ENCODE measurements around the gene CDKN2B. TPM values are rescaled to one million over a fixed set of nuclear protein-coding genes. Genes with fewer than 3 reads are reported as not detected.

The CDKN2B gene
- polyA plus RNA-seq, 3 donors = 0.12 to 0.23 (median 0.19) TPM

- no peak for DNase-seq (ENCODE audit: low read depth in 3 of 3, low spot score in 2 of 3)
Measured at GRCh38 chr9:22036866-22037626, 27.9 kb upstream of the CDKN2B start.

DNA sequence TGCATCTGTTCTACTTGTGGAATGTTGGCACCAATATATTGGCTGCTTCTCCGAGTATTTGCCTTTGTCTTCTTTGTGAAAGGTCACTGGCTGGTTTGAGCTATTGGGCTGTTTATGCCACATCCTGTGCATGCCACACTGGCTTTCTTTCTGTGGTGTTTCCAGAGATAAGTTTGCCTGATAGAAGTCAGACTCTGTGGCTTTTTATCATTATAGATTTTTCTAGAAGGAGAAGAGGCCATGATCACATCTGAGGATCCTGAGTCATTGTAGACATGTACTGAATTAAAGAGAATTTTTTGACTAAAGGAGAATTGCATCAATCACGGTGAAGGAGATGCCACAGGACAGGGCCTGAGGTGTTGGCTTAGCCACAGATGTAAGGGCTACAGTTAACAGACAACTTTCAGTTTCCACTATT, 26.5 kb upstream of the CDKN2B start:
- DNase-seq (ENCODE audit: low read depth in 3 of 3, low spot score in 2 of 3) = no peak

- no peak for DNase-seq (ENCODE audit: low read depth in 3 of 3, low spot score in 2 of 3)
Measured at GRCh38 chr9:22033012-22033630, 24.0 kb upstream of the CDKN2B start.

GRCh38 chr9:22031655-22032411, 22.7 kb upstream of the CDKN2B start:
- DNase-seq (ENCODE audit: low read depth in 3 of 3, low spot score in 2 of 3) = no peak

GRCh38 chr9:22030101-22030598, 21.0 kb upstream of the CDKN2B start:
- DNase-seq (ENCODE audit: low read depth in 3 of 3, low spot score in 2 of 3) = no peak

DNA sequence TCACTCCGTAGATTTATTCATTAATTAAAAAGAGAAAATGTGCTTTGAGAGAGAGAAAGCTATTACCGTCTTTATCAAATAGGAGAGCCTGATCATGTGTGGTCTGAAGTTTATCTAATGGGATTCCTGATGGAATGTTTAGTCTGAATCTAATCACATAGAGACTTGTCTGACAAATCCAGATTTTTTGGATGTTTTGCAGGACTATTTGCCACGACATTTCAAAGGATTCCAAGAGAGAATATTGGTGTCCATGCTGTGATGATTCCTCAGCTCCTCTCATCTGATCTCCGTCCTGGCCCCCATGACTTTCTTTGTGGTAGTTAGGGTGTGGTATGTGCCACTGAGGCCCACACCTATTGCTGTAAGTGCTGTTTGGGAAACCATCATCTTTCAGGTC, 20.1 kb upstream of the CDKN2B start:
- no peak for DNase-seq (ENCODE audit: low read depth in 3 of 3, low spot score in 2 of 3)

DNA sequence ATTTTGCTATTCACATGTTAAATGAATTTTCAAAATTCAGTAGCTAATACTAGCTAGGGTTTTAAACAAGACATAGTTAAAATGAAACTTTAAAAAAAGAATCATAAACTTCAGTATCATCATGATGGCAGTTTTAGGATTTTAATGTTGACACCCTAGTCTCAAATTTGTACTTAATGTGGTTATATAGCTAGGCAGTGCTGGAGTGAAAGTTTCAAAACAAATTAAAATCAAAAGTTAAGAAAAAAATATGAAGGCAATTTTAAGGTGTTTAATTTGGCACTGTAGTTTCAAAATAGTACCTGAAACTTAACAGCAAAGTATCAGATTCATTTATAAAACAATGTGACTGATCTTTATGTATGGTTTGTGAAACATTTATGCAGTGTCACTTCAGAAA, 19.3 kb upstream of the CDKN2B start:
- DNase-seq (ENCODE audit: low read depth in 3 of 3, low spot score in 2 of 3) = no peak

- no peak for DNase-seq (ENCODE audit: low read depth in 3 of 3, low spot score in 2 of 3)
Measured at GRCh38 chr9:22026696-22027095, 17.6 kb upstream of the CDKN2B start.

- no peak for DNase-seq (ENCODE audit: low read depth in 3 of 3, low spot score in 2 of 3)
Measured at GRCh38 chr9:22022396-22022795, 13.3 kb upstream of the CDKN2B start.

DNA sequence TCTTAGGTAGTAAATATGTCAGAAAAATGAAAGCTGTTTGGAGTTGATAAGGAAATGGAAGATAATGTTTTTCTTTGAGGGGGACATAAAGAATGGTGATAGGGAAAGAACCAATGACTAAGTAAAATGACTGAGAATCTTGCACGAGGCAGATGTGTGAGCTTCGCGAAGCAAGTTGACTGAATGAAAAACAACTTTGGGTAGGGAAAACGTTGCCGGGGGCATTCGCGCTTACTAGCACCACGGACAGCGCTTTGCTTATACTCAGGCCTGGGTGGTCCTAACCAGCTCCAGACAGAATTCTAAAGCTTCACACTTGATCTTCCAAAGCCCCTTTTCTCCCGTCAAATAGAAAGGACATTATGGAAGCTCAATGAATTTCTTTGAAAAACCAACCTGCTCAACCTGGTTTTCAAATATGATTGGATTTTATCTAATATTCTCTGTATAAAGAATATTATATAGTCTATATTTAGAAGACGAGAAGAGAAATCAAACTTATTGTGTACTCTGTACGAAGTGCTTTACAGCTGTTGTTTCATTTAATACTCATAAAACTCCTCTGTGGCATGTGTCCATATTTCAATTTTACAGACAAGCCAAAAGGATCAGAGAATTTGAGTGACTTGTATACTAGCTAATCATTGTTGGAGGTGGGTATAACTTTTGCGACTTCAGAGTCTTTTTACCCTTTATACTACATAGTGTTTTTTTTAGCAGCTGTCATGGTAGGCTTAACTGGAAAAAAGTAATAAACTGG, 1.9 kb upstream of the CDKN2B start:
- no peak for DNase-seq (ENCODE audit: low read depth in 3 of 3, low spot score in 2 of 3)

GRCh38 chr9:22009506-22009867, 382 bp upstream of the CDKN2B start:
- no peak for DNase-seq (ENCODE audit: low read depth in 3 of 3, low spot score in 2 of 3)

DNA sequence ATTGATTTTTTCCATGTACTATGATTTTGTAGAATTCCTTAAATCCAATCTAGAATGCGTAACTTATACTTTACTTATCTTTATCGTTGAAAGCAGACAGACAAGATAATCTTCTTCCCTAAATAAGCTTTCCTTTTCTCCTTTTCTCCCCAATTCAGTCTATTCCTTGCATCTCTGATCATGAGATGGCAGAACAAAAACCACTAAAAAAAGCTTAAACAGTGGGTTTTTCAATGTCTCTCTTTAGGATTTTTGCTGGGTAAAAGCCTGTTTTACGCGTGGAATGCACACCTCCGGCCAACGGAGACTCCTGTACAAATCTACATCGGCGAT, 755 bp downstream of the CDKN2B start:
- DNase-seq (ENCODE audit: low read depth in 3 of 3, low spot score in 2 of 3) = no peak

DNA sequence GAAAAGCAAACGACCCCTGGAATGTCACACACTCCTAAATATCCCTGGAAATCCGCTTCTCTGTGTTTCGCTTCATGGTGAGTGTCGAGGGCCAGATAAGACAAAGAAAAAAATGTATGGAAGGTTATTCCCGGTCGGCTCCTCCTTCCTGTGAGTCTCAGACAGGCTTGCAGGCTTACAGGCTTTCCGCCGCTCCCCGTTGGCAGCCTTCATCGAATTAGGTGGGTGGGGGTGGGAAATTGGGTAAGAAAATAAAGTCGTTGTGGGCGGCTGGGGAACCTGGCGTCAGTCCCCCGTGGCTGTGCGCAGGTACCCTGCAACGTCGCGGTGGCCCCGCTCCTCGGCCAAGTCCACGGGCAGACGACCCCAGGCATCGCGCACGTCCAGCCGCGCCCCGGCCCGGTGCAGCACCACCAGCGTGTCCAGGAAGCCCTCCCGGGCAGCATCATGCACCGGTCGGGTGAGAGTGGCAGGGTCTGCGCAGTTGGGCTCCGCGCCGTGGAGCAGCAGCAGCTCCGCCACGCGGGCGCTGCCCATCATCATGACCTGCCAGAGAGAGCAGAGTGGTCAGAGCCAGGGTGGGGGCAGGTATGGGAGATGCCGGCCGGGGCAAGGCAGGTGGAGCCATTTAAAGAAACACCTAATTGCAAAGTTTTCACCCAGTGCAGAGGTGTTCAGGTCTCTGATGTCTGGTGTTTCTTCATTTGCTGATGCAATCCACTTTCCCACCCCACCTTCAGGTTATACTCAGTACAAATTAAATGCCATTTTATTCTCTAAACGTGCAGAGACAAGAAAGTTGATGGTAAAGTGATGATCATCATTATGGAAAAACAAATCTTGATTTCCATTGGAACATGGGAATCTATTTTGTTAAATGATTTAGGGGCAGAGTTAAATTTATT, 3.2 kb downstream of the CDKN2B start:
- DNase-seq (ENCODE audit: low read depth in 3 of 3, low spot score in 2 of 3) = no peak

- DNase-seq (ENCODE audit: low read depth in 3 of 3, low spot score in 2 of 3) = no peak
Measured at GRCh38 chr9:22005021-22005701, 3.9 kb downstream of the CDKN2B start.

DNA sequence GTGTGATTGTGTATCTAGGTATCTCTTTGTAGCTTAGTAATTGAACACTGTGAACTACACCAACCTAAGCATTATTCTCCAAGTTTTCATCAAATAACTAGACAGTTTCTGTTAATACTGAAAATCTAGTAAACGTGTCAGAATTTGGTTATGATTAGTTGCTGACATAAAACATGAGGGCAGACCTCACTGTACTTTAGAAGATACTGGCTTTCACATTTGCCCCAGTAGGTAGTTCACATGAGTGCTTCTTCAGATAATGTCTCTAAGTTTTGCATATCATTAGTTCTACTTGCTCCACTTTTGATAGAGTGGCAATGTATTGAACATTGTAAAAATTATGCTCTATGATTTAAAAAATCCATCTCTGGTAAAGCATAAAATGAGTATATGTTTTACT, 7.1 kb downstream of the CDKN2B start:
- DNase-seq (ENCODE audit: low read depth in 3 of 3, low spot score in 2 of 3) = no peak

- DNase-seq (ENCODE audit: low read depth in 3 of 3, low spot score in 2 of 3) = no peak
Measured at GRCh38 chr9:21998026-21998425, 11.1 kb downstream of the CDKN2B start.

DNA sequence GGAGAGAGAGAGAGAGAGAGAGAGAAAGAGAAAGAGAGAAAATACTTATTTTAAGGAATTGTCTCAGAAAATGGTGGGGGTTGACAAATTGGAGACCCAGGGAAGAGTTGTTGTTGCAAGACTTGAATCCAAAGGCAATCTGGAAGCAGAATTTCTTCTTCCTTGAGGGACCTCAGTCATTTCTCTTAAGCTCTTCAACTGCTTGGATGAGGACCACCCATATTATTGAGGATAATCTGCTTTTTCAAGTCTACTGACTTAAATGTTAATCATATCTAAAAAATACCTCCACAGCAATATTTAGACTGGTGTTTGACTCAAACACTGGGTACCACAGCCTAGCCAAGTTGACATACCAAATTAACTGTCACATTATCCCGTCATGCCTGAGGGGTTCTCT, 11.6 kb downstream of the CDKN2B start:
- no peak for DNase-seq (ENCODE audit: low read depth in 3 of 3, low spot score in 2 of 3)

DNA sequence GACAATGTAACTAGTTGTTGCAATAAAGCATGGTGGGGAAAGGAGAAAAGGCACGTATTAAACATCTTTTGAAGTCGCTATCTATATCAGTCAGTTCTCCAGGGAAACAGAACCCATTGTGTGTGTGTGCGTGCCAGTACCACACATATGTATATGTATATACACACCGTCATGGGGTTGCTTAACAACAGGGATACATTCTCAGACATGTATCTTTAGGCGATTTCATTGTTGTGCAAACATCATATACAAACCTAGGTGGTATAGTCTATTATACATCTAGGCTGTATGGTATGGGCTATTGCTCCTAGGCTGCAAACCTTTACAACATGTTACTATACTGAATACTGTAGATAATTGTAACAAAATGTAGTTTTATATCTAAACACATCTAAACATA, 12.2 kb downstream of the CDKN2B start:
- no peak for DNase-seq (ENCODE audit: low read depth in 3 of 3, low spot score in 2 of 3)

GRCh38 chr9:21996438-21996837, 12.7 kb downstream of the CDKN2B start:
- no peak for DNase-seq (ENCODE audit: low read depth in 3 of 3, low spot score in 2 of 3)
